Suprapubic skin (tissue), 4 donors: ENCODE measurements around the gene CACNA1H. TPM values are rescaled to one million over a fixed set of nuclear protein-coding genes. Genes with fewer than 3 reads are reported as not detected.

Experiments used
- DNase-seq, 2 donors: peaks; one replicate each; pipeline ENCODE4 v3.0.0-alpha.2; 2019; ENCODE audit warnings: low spot score in 2 of 2
- H3K27ac ChIP-seq: fragments of 200-600 bp; sonication (generic); one replicate; pipeline ENCODE4 v1.5.1; 2019
- H3K27me3 ChIP-seq: fragments of 200-600 bp; sonication (generic); one replicate; pipeline ENCODE4 v1.5.1; 2019
- H3K36me3 ChIP-seq: fragments of 200-600 bp; sonication (generic); one replicate; pipeline ENCODE4 v1.5.1; 2019
- H3K4me1 ChIP-seq: fragments of 200-600 bp; sonication (generic); one replicate; pipeline ENCODE4 v1.5.1; 2019
- H3K4me3 ChIP-seq: fragments of 200-600 bp; sonication (generic); one replicate; pipeline ENCODE4 v1.5.1; 2019; ENCODE audit warnings: mild to moderate bottlenecking
- H3K9me3 ChIP-seq: fragments of 200-600 bp; sonication (generic); one replicate; pipeline ENCODE4 v1.5.1; 2019
- EP300 ChIP-seq: sonication (generic); formaldehyde crosslinking; IDR thresholded peaks from one replicate; pipeline ENCODE4 v1.6.1; 2017; ENCODE audit warnings: antibody characterized with exemption
- POLR2A ChIP-seq, 2 donors: fragments of 450-650 bp; IDR thresholded peaks; one replicate each; pipeline ENCODE4 v1.6.1; 2017; ENCODE audit warnings: antibody characterized with exemption in 2 of 2, mild to moderate bottlenecking in 2 of 2, moderate library complexity in 2 of 2
- POLR2AphosphoS5 ChIP-seq, 3 donors: sonication (generic); formaldehyde crosslinking; IDR thresholded peaks; one replicate each; pipeline ENCODE4 v1.6.1; 2017; ENCODE audit warnings: antibody characterized with exemption in 3 of 3
- WGBS: methylation state at CpG from one replicate; pipeline ENCODE4 v1.1.5; 2018; 5-methylcytosine and 5-hydroxymethylcytosine counted together
- total RNA-seq, 4 donors: library from RNA; depleted of rRNA; stranded (reverse); fragments of >200 nt; gene quantifications; one replicate each; pipeline ENCODE4 v1.1.0, GENCODE V29; 2016
- TF ChIP-seq, protein P1 (sequence below), 2 donors: fragments of 200-600 bp in 1 of 2; fragments of 450-650 bp in 1 of 2; sonication (generic) in 1 of 2; IDR thresholded peaks; one replicate each; pipeline ENCODE4 v1.5.1; 2016 to 2019; ENCODE audit warnings: antibody characterized with exemption in 2 of 2, mild to moderate bottlenecking in 1 of 2, moderate library complexity in 1 of 2

Gene CACNA1H
- total RNA-seq, 4 donors from 2014 or later, result 19.4 to 167 (median 38.4) TPM

- no peak for DNase-seq
- TF ChIP-seq POLR2A (IDR thresholded peaks at IDR 0.05), result no peak
- no peak for TF ChIP-seq POLR2AphosphoS5 (IDR thresholded peaks at IDR 0.05)
- no peak for TF ChIP-seq EP300
- TF ChIP-seq, protein P1, sequence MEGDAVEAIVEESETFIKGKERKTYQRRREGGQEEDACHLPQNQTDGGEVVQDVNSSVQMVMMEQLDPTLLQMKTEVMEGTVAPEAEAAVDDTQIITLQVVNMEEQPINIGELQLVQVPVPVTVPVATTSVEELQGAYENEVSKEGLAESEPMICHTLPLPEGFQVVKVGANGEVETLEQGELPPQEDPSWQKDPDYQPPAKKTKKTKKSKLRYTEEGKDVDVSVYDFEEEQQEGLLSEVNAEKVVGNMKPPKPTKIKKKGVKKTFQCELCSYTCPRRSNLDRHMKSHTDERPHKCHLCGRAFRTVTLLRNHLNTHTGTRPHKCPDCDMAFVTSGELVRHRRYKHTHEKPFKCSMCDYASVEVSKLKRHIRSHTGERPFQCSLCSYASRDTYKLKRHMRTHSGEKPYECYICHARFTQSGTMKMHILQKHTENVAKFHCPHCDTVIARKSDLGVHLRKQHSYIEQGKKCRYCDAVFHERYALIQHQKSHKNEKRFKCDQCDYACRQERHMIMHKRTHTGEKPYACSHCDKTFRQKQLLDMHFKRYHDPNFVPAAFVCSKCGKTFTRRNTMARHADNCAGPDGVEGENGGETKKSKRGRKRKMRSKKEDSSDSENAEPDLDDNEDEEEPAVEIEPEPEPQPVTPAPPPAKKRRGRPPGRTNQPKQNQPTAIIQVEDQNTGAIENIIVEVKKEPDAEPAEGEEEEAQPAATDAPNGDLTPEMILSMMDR (IDR thresholded peaks at IDR 0.05), result no peak
- H3K9me3 ChIP-seq, result no peaks in the 10 kb centered on the region
- H3K4me1 ChIP-seq, result no peaks in the 10 kb centered on the region
- no peak overlapping the region for H3K4me3 ChIP-seq
- no peaks in the 10 kb centered on the region for H3K36me3 ChIP-seq
- peaks cover 46% of the 10 kb centered on the region for H3K27me3 ChIP-seq
- H3K27ac ChIP-seq, result no peak overlapping the region
- WGBS, result 79% methylated on average over 34 of the region's 48 CpGs
Observed at GRCh38 chr16:1220841-1221627, 68.1 kb downstream of the CACNA1H start.

DNA sequence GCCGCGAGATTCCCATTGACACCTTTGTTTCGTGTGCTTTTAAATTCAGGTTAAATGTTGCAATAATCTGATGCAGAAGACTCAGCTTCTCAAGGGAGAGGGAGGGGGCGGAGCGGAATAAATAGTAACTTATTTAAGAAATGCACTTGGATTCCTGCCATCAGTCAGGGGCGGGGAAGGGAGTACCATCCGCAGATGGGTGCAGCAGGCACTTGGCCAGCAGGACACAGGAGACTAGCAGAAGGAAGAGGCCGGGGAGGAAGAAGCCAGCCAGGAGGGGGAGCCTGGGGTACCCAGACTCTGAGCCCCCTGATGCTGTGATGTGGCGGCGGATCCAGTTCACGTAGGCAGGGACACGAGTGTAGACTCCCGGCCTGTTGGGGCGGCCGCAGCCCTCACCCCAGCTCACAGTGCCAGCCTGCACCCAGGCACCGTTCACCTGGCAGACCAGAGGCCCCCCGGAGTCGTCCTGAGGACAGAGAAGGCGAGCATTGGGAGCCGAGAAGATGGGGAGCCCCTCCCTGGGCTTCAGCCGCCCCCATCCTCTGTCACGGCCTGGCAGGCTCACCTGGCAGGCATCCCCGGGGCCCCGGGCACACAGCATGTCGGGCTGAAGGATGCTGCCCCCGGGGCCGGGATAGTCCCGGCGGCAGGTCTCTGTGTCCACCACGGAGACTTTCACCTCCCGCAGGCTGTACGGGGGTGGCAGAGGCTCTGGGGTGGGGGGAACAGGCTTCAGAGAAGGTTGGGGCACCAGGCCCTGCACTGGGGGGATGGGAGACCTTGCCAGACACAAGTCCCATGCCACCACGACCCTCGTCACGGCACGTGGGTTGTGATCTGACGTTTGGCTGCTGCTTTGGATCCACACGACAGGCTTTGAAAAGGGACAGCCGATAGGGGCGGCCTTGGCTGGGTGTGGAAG, 69.0 kb downstream of the CACNA1H start:
- DNase-seq, result no peak
- H3K4me1 ChIP-seq, result no peaks in the 10 kb centered on the region
- TF ChIP-seq POLR2A (IDR thresholded peaks at IDR 0.05) (no peak), EP300 (no peak), POLR2AphosphoS5 (IDR thresholded peaks at IDR 0.05) (no peak)
- TF ChIP-seq, protein P1 (IDR thresholded peaks at IDR 0.05), result no peak
- H3K27ac ChIP-seq, result no peak overlapping the region
- no peak overlapping the region for H3K4me3 ChIP-seq
- peaks cover 42% of the 10 kb centered on the region for H3K27me3 ChIP-seq
- H3K36me3 ChIP-seq, result no peaks in the 10 kb centered on the region
- no peaks in the 10 kb centered on the region for H3K9me3 ChIP-seq
- 62% methylated on average over 21 of the region's 40 CpGs for WGBS

DNA sequence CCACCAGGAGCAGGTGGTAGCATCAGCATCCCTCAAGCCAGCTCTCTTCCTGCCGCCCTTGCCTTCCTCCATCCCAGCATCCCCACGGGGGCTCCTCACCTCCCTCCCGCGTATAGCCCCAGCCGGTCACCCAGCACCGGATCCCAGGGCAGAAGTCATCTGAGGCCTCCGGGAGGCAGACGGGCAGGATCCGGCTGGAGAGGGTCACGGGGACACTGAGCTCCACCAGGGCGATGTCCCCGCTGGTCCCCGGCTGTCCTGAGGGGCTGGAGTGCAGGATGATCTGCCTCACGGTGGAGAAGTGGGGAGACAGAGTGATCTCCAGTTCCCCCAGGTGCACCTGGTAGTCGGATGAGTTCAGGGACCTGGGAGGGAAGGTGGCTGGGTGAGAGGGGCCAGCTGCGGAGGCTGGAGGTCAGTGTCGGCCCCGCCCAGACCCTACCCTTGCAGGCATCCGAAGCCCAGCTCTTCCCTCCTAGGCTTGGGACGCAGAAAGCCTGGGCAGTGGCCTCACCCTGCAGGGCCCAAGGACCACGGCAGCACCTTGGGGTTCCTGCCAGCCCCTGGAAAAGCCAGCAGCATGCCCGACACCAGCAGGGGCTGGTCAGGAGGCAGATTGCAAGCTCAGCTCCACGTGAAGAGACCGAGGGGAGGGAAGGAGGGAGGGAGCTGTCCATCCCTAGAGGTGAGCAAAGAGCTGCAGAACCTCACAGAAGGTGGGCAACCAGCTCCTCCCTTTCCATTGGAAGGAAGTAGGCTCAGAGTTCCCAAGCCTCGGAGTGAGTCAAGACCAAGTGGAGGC, 69.8 kb downstream of the CACNA1H start:
- 60% methylated on average over 9 of the region's 25 CpGs for whole genome bisulfite sequencing
- peaks cover 35% of the 10 kb centered on the region for H3K27me3 ChIP-seq

DNA sequence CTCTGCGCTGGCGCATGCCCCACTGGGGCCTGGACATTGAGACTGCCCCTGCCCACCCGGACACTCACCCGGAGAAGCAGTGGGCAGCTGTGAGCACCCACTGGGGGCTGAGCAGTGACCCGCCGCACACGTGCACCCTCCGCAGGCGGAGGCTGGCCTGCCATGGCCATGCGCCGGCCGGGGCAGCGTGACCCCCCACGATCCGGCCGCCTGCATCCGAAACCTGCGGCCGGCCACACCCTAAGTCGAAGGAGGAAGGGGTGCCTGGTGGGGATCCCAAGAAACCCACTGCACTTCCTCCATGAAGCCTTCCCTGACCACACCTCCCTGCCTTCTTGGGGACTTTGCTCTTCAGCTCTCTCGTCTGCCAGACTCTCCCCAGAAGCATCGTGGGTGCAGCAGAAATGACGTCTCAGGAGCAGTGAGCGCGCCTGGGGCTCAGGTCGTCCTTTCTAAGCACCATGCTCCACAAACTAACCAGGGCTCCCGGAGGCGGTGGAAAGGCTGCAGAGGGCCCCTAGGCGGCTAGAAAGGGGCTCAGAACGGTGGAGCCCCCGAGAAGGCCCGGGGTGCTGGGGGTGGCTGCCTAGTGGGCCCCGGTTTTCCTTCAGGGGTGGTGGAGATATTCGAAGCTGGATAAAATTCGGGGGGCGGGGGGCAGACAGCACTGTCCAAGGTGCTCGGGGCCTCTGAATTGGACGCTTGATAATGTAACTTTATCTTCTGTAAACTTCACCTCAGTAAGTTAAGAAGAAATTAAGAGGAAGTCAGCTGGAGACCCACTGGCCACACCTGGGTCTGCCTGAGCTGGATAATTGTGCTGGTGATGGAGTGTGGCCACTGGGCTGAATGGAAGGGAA, 70.7 kb downstream of the CACNA1H start:
- no peak for DNase-seq
- Histone ChIP-seq H3K4me1 (no peaks in the 10 kb centered on the region), H3K27ac (no peak overlapping the region), H3K4me3 (no peak overlapping the region), H3K36me3 (no peaks in the 10 kb centered on the region), H3K9me3 (no peaks in the 10 kb centered on the region), H3K27me3 (peaks cover 29% of the 10 kb centered on the region)
- 78% methylated on average over 13 of the region's 38 CpGs for WGBS
- TF ChIP-seq POLR2A (IDR thresholded peaks at IDR 0.05), result no peak

More for the DNA sequence above, 69.8 kb downstream of the CACNA1H start:
- no peaks in the 10 kb centered on the region for H3K4me1 ChIP-seq
- H3K4me3 ChIP-seq, result no peak overlapping the region
- H3K9me3 ChIP-seq, result no peaks in the 10 kb centered on the region
- TF ChIP-seq EP300 (no peak), POLR2AphosphoS5 (IDR thresholded peaks at IDR 0.05) (no peak), POLR2A (IDR thresholded peaks at IDR 0.05) (no peak)
- TF ChIP-seq, protein P1 (IDR thresholded peaks at IDR 0.05), result no peak
- no peak for DNase-seq
- no peak overlapping the region for H3K27ac ChIP-seq
- H3K36me3 ChIP-seq, result no peaks in the 10 kb centered on the region

- WGBS, result 64% methylated on average over 7 of the region's 9 CpGs
Observed at GRCh38 chr16:1224558-1224957, 71.7 kb downstream of the CACNA1H start.

More at GRCh38 chr16:1224558-1224957, 71.7 kb downstream of the CACNA1H start:
- Histone ChIP-seq H3K27me3 (peaks cover 29% of the 10 kb centered on the region), H3K36me3 (no peaks in the 10 kb centered on the region), H3K9me3 (no peaks in the 10 kb centered on the region), H3K27ac (no peak overlapping the region), H3K4me1 (no peaks in the 10 kb centered on the region), H3K4me3 (no peak overlapping the region)
- no peak for TF ChIP-seq POLR2A (IDR thresholded peaks at IDR 0.05)
- TF ChIP-seq, protein P1 (IDR thresholded peaks at IDR 0.05), result no peak
- no peak for TF ChIP-seq POLR2AphosphoS5 (IDR thresholded peaks at IDR 0.05)
- no peak for TF ChIP-seq EP300
- no peak for DNase-seq
